GM23338 (cell line): Measurements from ENCODE around the gene TRNAU1AP.

ENCODE experiments used
- CREB1 ChIP-seq: fragments of 250-450 bp; sonication (Bioruptor Pico); IDR thresholded peaks from 2 replicates; pipeline ENCODE4 v1.5.0; 2020; ENCODE audit warnings: low read depth, mild to moderate bottlenecking, moderate library complexity
- EZH2 ChIP-seq: fragments of 200-600 bp; sonication (generic); IDR thresholded peaks from one replicate; pipeline ENCODE4 v1.8.0; 2017; ENCODE audit warnings: antibody characterized with exemption, mild to moderate bottlenecking, low read depth; ENCODE audit not compliant: unreplicated experiment
- EZH2phosphoT487 ChIP-seq: fragments of 200-600 bp; sonication (generic); IDR thresholded peaks from one replicate; pipeline ENCODE4 v1.8.1; 2018; ENCODE audit warnings: antibody characterized with exemption; ENCODE audit not compliant: unreplicated experiment
- JUNB ChIP-seq: IDR thresholded peaks from one replicate; pipeline ENCODE4 v1.6.1; 2016; ENCODE audit warnings: antibody characterized with exemption; ENCODE audit not compliant: unreplicated experiment
- POLR2AphosphoS5 ChIP-seq: IDR thresholded peaks from 2 replicates; pipeline ENCODE4 v1.6.1; 2016; ENCODE audit warnings: antibody characterized with exemption, low read depth
- STAT1 ChIP-seq: IDR thresholded peaks from one replicate; pipeline ENCODE4 v1.6.1; 2016; ENCODE audit warnings: antibody characterized with exemption; ENCODE audit not compliant: unreplicated experiment
- ZNF114 ChIP-seq: fragments of 250-450 bp; sonication (Bioruptor Pico); IDR thresholded peaks from 2 replicates; pipeline ENCODE4 v1.5.0; 2020; ENCODE audit warnings: mild to moderate bottlenecking, moderate library complexity
- ZNF331 ChIP-seq: fragments of 250-450 bp; sonication (Bioruptor Pico); IDR thresholded peaks from 2 replicates; pipeline ENCODE4 v1.5.0; 2020; ENCODE audit warnings: low read depth, mild to moderate bottlenecking, moderate library complexity
- TF ChIP-seq, protein P1 (sequence below), 2 experiments: fragments of 200-600 bp in 1 of 2; sonication (generic) in 1 of 2; conservative IDR thresholded peaks; 2 replicates each; pipeline versions ENCODE4 v1.5.1 to v1.6.1; 2016 to 2017; ENCODE audit warnings: antibody characterized with exemption in 2 of 2, low read depth in 2 of 2, mild to moderate bottlenecking in 2 of 2, moderate library complexity in 1 of 2
- TF ChIP-seq, protein P2 (sequence below): IDR thresholded peaks from one replicate; pipeline ENCODE4 v1.6.1; 2018; ENCODE audit warnings: antibody characterized with exemption; ENCODE audit not compliant: unreplicated experiment
- TF ChIP-seq, protein P3 (sequence below): fragments of 250-450 bp; sonication (Bioruptor Pico); IDR thresholded peaks from 2 replicates; pipeline ENCODE4 v1.5.0; 2020; ENCODE audit warnings: mild to moderate bottlenecking, moderate library complexity

DNA sequence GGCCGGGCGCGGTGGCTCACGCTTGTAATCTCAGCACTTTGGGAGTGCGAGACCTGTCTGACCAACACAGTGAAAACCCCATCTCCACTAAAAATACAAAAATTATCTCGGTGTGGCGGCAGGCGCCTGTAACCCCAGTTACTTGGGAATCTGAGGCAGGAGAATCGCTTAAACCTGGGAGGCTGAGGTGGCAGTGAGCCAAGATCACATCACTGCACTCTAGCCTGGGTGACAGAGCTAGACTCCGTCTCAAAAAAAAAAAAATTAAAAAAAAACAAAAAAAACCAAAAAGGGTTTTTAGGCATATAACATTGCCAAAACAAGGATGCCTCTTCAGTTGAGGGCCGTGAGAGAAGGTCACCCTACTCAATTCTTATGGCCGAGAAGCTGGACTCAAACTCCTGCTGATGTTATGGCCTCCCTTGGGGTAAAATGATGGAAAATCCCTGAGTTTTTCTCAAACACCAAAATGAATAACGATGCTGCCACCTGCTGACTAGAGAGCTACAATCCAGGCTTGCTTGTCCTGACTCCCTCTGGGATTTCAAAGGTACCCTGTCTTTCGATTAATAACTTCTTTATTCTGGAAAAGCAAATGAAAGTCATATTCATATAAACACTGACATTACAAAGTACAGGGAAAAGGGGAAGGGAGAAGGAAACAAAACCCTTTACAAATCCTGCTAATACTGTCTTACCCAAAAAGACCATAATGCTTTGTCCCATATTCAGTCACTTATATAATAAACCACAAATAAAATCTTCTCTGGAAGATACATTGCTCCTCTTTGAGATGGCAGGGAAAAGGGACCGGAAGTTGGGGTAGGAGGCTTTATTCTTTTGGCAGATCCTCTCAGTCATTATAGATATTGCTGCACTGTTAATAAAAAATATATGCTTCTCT, 49.9 kb downstream of the TRNAU1AP start:
- TF ChIP-seq, protein P1, sequence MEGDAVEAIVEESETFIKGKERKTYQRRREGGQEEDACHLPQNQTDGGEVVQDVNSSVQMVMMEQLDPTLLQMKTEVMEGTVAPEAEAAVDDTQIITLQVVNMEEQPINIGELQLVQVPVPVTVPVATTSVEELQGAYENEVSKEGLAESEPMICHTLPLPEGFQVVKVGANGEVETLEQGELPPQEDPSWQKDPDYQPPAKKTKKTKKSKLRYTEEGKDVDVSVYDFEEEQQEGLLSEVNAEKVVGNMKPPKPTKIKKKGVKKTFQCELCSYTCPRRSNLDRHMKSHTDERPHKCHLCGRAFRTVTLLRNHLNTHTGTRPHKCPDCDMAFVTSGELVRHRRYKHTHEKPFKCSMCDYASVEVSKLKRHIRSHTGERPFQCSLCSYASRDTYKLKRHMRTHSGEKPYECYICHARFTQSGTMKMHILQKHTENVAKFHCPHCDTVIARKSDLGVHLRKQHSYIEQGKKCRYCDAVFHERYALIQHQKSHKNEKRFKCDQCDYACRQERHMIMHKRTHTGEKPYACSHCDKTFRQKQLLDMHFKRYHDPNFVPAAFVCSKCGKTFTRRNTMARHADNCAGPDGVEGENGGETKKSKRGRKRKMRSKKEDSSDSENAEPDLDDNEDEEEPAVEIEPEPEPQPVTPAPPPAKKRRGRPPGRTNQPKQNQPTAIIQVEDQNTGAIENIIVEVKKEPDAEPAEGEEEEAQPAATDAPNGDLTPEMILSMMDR (conservative IDR thresholded peaks at IDR 0.05; ENCODE audit: low read depth in 2 of 2), result peak; percentile 85 to 89
- TF ChIP-seq EZH2, result no peak
- no peak for TF ChIP-seq ZNF114 (CRISPR knock-in tag)
- TF ChIP-seq POLR2AphosphoS5, result no peak
- no peak for TF ChIP-seq EZH2phosphoT487
- TF ChIP-seq, protein P2, sequence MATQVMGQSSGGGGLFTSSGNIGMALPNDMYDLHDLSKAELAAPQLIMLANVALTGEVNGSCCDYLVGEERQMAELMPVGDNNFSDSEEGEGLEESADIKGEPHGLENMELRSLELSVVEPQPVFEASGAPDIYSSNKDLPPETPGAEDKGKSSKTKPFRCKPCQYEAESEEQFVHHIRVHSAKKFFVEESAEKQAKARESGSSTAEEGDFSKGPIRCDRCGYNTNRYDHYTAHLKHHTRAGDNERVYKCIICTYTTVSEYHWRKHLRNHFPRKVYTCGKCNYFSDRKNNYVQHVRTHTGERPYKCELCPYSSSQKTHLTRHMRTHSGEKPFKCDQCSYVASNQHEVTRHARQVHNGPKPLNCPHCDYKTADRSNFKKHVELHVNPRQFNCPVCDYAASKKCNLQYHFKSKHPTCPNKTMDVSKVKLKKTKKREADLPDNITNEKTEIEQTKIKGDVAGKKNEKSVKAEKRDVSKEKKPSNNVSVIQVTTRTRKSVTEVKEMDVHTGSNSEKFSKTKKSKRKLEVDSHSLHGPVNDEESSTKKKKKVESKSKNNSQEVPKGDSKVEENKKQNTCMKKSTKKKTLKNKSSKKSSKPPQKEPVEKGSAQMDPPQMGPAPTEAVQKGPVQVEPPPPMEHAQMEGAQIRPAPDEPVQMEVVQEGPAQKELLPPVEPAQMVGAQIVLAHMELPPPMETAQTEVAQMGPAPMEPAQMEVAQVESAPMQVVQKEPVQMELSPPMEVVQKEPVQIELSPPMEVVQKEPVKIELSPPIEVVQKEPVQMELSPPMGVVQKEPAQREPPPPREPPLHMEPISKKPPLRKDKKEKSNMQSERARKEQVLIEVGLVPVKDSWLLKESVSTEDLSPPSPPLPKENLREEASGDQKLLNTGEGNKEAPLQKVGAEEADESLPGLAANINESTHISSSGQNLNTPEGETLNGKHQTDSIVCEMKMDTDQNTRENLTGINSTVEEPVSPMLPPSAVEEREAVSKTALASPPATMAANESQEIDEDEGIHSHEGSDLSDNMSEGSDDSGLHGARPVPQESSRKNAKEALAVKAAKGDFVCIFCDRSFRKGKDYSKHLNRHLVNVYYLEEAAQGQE, result no peak
- TF ChIP-seq, protein P3, sequence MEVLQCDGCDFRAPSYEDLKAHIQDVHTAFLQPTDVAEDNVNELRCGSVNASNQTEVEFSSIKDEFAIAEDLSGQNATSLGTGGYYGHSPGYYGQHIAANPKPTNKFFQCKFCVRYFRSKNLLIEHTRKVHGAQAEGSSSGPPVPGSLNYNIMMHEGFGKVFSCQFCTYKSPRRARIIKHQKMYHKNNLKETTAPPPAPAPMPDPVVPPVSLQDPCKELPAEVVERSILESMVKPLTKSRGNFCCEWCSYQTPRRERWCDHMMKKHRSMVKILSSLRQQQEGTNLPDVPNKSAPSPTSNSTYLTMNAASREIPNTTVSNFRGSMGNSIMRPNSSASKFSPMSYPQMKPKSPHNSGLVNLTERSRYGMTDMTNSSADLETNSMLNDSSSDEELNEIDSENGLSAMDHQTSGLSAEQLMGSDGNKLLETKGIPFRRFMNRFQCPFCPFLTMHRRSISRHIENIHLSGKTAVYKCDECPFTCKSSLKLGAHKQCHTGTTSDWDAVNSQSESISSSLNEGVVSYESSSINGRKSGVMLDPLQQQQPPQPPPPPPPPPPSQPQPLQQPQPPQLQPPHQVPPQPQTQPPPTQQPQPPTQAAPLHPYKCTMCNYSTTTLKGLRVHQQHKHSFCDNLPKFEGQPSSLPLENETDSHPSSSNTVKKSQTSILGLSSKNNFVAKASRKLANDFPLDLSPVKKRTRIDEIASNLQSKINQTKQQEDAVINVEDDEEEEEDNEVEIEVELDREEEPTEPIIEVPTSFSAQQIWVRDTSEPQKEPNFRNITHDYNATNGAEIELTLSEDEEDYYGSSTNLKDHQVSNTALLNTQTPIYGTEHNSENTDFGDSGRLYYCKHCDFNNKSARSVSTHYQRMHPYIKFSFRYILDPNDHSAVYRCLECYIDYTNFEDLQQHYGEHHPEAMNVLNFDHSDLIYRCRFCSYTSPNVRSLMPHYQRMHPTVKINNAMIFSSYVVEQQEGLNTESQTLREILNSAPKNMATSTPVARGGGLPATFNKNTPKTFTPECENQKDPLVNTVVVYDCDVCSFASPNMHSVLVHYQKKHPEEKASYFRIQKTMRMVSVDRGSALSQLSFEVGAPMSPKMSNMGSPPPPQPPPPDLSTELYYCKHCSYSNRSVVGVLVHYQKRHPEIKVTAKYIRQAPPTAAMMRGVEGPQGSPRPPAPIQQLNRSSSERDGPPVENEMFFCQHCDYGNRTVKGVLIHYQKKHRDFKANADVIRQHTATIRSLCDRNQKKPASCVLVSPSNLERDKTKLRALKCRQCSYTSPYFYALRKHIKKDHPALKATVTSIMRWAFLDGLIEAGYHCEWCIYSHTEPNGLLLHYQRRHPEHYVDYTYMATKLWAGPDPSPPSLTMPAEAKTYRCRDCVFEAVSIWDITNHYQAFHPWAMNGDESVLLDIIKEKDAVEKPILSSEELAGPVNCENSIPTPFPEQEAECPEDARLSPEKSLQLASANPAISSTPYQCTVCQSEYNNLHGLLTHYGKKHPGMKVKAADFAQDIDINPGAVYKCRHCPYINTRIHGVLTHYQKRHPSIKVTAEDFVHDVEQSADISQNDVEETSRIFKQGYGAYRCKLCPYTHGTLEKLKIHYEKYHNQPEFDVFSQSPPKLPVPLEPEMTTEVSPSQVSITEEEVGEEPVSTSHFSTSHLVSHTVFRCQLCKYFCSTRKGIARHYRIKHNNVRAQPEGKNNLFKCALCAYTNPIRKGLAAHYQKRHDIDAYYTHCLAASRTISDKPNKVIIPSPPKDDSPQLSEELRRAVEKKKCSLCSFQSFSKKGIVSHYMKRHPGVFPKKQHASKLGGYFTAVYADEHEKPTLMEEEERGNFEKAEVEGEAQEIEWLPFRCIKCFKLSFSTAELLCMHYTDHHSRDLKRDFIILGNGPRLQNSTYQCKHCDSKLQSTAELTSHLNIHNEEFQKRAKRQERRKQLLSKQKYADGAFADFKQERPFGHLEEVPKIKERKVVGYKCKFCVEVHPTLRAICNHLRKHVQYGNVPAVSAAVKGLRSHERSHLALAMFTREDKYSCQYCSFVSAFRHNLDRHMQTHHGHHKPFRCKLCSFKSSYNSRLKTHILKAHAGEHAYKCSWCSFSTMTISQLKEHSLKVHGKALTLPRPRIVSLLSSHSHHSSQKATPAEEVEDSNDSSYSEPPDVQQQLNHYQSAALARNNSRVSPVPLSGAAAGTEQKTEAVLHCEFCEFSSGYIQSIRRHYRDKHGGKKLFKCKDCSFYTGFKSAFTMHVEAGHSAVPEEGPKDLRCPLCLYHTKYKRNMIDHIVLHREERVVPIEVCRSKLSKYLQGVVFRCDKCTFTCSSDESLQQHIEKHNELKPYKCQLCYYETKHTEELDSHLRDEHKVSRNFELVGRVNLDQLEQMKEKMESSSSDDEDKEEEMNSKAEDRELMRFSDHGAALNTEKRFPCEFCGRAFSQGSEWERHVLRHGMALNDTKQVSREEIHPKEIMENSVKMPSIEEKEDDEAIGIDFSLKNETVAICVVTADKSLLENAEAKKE (CRISPR knock-in tag), result no peak
- TF ChIP-seq ZNF331 (CRISPR knock-in tag), result no peak
- TF ChIP-seq JUNB, result no peak
- TF ChIP-seq CREB1 (CRISPR knock-in tag), result no peak
- TF ChIP-seq STAT1, result no peak
